ENCODE results near the gene IL21R.

DNA sequence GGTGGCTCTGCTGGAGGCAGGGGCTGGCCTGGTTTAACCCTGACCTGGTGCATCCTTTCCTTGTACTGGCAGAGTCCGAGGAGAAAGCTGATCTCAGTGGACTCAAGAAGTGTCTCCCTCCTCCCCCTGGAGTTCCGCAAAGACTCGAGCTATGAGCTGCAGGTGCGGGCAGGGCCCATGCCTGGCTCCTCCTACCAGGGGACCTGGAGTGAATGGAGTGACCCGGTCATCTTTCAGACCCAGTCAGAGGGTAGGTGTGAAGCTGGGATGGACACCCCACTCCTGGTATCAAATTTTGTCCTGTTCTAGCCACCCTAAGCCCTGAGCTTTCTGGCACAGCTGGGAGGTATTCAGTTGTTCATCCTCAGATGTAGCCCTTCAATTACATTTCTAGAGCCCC, 42.5 kb downstream of the IL21R start:
- TF ChIP-seq FOXP2 (optimal IDR thresholded peaks at IDR 0.05; ENCODE audit: borderline replicate concordance, extremely low read depth, extremely low read length, insufficient read depth): no peak
- no peak for TF ChIP-seq POLR2AphosphoS5 (IDR thresholded peaks at IDR 0.05; ENCODE audit: low read depth, low read length)
- TF ChIP-seq SIN3A (IDR thresholded peaks at IDR 0.05; ENCODE audit: borderline replicate concordance, insufficient read depth, low read length): no peak
- TF ChIP-seq TAF1 (IDR thresholded peaks at IDR 0.05; ENCODE audit: borderline replicate concordance, insufficient read depth, low read length): no peak

Measured in PFSK-1 (cell line).